ENCODE results near the gene STK32C. TPM values are rescaled to one million over a fixed set of nuclear protein-coding genes. Genes with fewer than 3 reads are reported as not detected.
"Not testable (repeated sequence)": the region's sequence is repeated elsewhere in the genome, so short reads cannot be mapped to it uniquely, and the experiment has no call there.

Gene STK32C
- total RNA-seq, 2 donors from 2014 or later, result 7.2 to 21.5 TPM

GRCh38 chr10:132164761-132165278 lies 142.9 kb downstream of the STK32C start:
- TF ChIP-seq POLR2AphosphoS5 (IDR thresholded peaks at IDR 0.05) (no peak), POLR2A (IDR thresholded peaks at IDR 0.05) (no peak), CTCF (IDR thresholded peaks at IDR 0.05) (no peak)
- intact Hi-C loops (cut with DNase I), result no loop called here
- DNase-seq (ENCODE audit: low spot score), result no peak

GRCh38 chr10:132163826-132164515 lies 143.8 kb downstream of the STK32C start:
- no peaks in the 10 kb centered on the region for H3K36me3 ChIP-seq
- TF ChIP-seq POLR2A (IDR thresholded peaks at IDR 0.05), result no peak
- WGBS, result 83% methylated on average over 17 of the region's 17 CpGs
- DNase-seq (ENCODE audit: low spot score), result no peak
- H3K9me3 ChIP-seq, result no peaks in the 10 kb centered on the region
- H3K27me3 ChIP-seq (replicated peaks; ENCODE audit: insufficient read depth), result no peaks in the 10 kb centered on the region
- H3K4me3 ChIP-seq, result no peak overlapping the region
- intact Hi-C loops (cut with DNase I), result no loop called here
- H3K27ac ChIP-seq, result no peak overlapping the region
- peaks cover 5% of the 10 kb centered on the region for H3K4me1 ChIP-seq (replicated peaks)

More at GRCh38 chr10:132164761-132165278, 142.9 kb downstream of the STK32C start:
- H3K27ac ChIP-seq, result no peak overlapping the region
- 84% methylated on average over 19 of the region's 20 CpGs for WGBS
- H3K4me1 ChIP-seq (replicated peaks), result peaks cover 5% of the 10 kb centered on the region
- H3K9me3 ChIP-seq, result no peaks in the 10 kb centered on the region
- H3K36me3 ChIP-seq, result no peaks in the 10 kb centered on the region
- H3K4me3 ChIP-seq, result no peak overlapping the region
- no peaks in the 10 kb centered on the region for H3K27me3 ChIP-seq (replicated peaks; ENCODE audit: insufficient read depth)

GRCh38 chr10:132163278-132163765 lies 144.4 kb downstream of the STK32C start:
- intact Hi-C loops (cut with DNase I), result no loop called here
- H3K4me1 ChIP-seq (replicated peaks), result peaks cover 5% of the 10 kb centered on the region
- H3K4me3 ChIP-seq, result no peak overlapping the region
- WGBS, result 27% methylated on average over 16 of the region's 16 CpGs
- peak; percentile 48 for DNase-seq (ENCODE audit: low spot score)
- peak in 3 of 4 experiments; percentile 27 to 64 (median 34) for TF ChIP-seq CTCF (IDR thresholded peaks at IDR 0.05)
- peak; percentile 43 for TF ChIP-seq POLR2AphosphoS5 (IDR thresholded peaks at IDR 0.05)
- TF ChIP-seq POLR2A (IDR thresholded peaks at IDR 0.05), result no peak
- H3K9me3 ChIP-seq, result no peaks in the 10 kb centered on the region
- H3K27me3 ChIP-seq (replicated peaks; ENCODE audit: insufficient read depth), result no peaks in the 10 kb centered on the region
- H3K36me3 ChIP-seq, result no peaks in the 10 kb centered on the region
- H3K27ac ChIP-seq, result peak overlapping the region in 1 of 2 donors; percentile 50

GRCh38 chr10:132162590-132163277 lies 145.0 kb downstream of the STK32C start:
- intact Hi-C loops (cut with DNase I), result no loop called here
- H3K4me1 ChIP-seq (replicated peaks), result peaks cover 5% of the 10 kb centered on the region
- no peaks in the 10 kb centered on the region for H3K27me3 ChIP-seq (replicated peaks; ENCODE audit: insufficient read depth)
- no peaks in the 10 kb centered on the region for H3K9me3 ChIP-seq
- WGBS, result 26% methylated on average over 9 of the region's 10 CpGs
- H3K4me3 ChIP-seq, result no peak overlapping the region
- DNase-seq (ENCODE audit: low spot score), result peak; percentile 22
- H3K36me3 ChIP-seq, result no peaks in the 10 kb centered on the region
- no peak for TF ChIP-seq POLR2A (IDR thresholded peaks at IDR 0.05)
- TF ChIP-seq CTCF (IDR thresholded peaks at IDR 0.05), result no peak
- no peak for TF ChIP-seq POLR2AphosphoS5 (IDR thresholded peaks at IDR 0.05)
- peak overlapping the region in 1 of 2 donors; percentile 50 for H3K27ac ChIP-seq

GRCh38 chr10:132162021-132162531 lies 145.7 kb downstream of the STK32C start:
- Histone ChIP-seq H3K4me1 (replicated peaks) (peaks cover 5% of the 10 kb centered on the region), H3K9me3 (no peaks in the 10 kb centered on the region), H3K27ac (peak overlapping the region; percentile 30 to 50), H3K27me3 (replicated peaks; ENCODE audit: insufficient read depth) (no peaks in the 10 kb centered on the region), H3K36me3 (no peaks in the 10 kb centered on the region), H3K4me3 (no peak overlapping the region)
- intact Hi-C loops (cut with DNase I), result no loop called here
- WGBS, result 31% methylated on average over 11 of the region's 12 CpGs
- TF ChIP-seq CTCF (IDR thresholded peaks at IDR 0.05) (no peak), POLR2AphosphoS5 (IDR thresholded peaks at IDR 0.05) (peak; percentile 64), POLR2A (IDR thresholded peaks at IDR 0.05) (no peak)
- no peak for DNase-seq (ENCODE audit: low spot score)

GRCh38 chr10:132160834-132161622 lies 146.7 kb downstream of the STK32C start:
- intact Hi-C loops (cut with DNase I); DNase-seq (ENCODE audit: low spot score); H3K4me3 ChIP-seq; H3K4me1 ChIP-seq (replicated peaks); H3K36me3 ChIP-seq; H3K9me3 ChIP-seq; H3K27ac ChIP-seq; H3K27me3 ChIP-seq (replicated peaks; ENCODE audit: insufficient read depth): not testable (repeated sequence)
- 80% methylated on average over 1 of the region's 4 CpGs for WGBS

GRCh38 chr10:132160231-132160630 lies 147.5 kb downstream of the STK32C start:
- intact Hi-C loops (cut with DNase I); H3K4me1 ChIP-seq (replicated peaks); H3K27ac ChIP-seq; H3K4me3 ChIP-seq; H3K36me3 ChIP-seq; H3K27me3 ChIP-seq (replicated peaks; ENCODE audit: insufficient read depth); H3K9me3 ChIP-seq; DNase-seq (ENCODE audit: low spot score): not testable (repeated sequence)

Data from prostate gland (tissue), 2 donors.